Brain microvascular endothelial cell (primary cell): ENCODE measurements around the gene SUPT3H.

Experiments used
- DNase-seq: peaks from one replicate; pipeline ENCODE4 v3.0.0-alpha.2; 2020
- H3K27ac ChIP-seq: fragments of 250-450 bp; sonication (Bioruptor Pico); 2 replicates; pipeline ENCODE4 v1.5.1; 2020; ENCODE audit warnings: mild to moderate bottlenecking, moderate library complexity
- H3K27me3 ChIP-seq: fragments of 250-450 bp; sonication (Bioruptor Pico); replicated peaks from 2 replicates; pipeline ENCODE4 v1.5.1; 2020; ENCODE audit warnings: mild to moderate bottlenecking
- H3K36me3 ChIP-seq: fragments of 250-450 bp; sonication (Bioruptor Pico); replicated peaks from 2 replicates; pipeline ENCODE4 v1.5.1; 2020; ENCODE audit warnings: mild to moderate bottlenecking
- H3K4me3 ChIP-seq: 2 replicates; pipeline ENCODE4 v1.5.1; 2011; ENCODE audit warnings: low read depth, mild to moderate bottlenecking, control low read depth, low read length, moderate library complexity
- in situ Hi-C: cut with HindIII; loops from 2 replicates; pipeline ENCODE4 v1.10.0; 2017; ENCODE audit warnings: low sequenced_read_pairs, low pct_ligation_motif_present
- TF ChIP-seq, protein P1 (sequence below): IDR thresholded peaks from 2 replicates; pipeline ENCODE4 v1.5.1; 2011; ENCODE audit warnings: low read depth, mild to moderate bottlenecking, moderate library complexity, low read length, control low read depth, inconsistent platforms; ENCODE audit errors: missing control alignments

The SUPT3H gene

DNA sequence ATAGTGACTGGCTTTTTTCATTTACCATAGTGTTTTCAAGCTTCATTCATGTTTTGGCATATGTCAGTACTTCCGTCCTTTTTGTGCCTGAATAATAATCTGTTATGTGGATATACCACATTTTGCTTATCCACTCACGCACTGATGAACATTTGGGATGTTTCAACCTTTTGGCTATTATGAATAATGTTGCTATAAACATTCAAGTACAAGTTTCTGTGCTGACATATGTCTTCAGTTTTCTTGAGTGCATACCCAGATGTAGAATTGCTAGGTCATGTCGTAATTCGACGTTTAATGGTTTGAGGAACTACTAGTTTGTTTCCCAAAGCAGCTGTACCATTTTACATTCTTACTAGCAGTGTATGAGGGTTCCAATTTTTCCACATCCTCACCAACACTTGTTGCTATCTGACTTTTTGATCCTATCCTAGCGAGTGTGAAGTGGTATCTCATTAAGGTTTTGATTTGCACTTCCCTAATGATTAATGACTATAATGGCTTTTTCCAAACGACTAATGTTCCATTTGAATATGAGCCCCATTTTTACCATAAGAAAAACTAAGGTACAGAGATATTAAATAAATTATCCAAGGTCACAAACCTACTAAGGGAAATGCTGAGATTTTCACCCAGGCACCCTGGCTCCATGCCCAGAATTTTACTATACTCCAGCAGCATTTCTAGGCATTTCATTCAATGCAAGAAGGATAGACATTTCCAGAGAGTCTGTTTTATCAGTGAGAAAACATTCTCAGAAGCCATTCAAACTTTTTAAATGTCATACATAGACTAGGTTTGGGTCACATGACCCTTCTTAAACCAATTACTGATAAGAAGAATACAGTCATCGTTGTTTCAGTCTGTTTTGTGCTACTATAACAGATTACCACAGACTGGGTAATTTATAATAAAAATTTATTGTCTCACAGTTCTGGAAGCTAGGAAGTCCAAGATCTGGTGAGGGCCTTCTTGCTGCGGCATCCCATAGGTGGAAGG, 120.7 kb downstream of the SUPT3H start:
- DNase-seq, result peak; percentile 8
- TF ChIP-seq, protein P1, sequence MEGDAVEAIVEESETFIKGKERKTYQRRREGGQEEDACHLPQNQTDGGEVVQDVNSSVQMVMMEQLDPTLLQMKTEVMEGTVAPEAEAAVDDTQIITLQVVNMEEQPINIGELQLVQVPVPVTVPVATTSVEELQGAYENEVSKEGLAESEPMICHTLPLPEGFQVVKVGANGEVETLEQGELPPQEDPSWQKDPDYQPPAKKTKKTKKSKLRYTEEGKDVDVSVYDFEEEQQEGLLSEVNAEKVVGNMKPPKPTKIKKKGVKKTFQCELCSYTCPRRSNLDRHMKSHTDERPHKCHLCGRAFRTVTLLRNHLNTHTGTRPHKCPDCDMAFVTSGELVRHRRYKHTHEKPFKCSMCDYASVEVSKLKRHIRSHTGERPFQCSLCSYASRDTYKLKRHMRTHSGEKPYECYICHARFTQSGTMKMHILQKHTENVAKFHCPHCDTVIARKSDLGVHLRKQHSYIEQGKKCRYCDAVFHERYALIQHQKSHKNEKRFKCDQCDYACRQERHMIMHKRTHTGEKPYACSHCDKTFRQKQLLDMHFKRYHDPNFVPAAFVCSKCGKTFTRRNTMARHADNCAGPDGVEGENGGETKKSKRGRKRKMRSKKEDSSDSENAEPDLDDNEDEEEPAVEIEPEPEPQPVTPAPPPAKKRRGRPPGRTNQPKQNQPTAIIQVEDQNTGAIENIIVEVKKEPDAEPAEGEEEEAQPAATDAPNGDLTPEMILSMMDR, result no peak
- Histone ChIP-seq H3K27ac (no peak overlapping the region), H3K4me3 (no peak overlapping the region), H3K36me3 (no peaks in the 10 kb centered on the region), H3K27me3 (no peaks in the 10 kb centered on the region)
- in situ Hi-C loops, result no loop called here

DNA sequence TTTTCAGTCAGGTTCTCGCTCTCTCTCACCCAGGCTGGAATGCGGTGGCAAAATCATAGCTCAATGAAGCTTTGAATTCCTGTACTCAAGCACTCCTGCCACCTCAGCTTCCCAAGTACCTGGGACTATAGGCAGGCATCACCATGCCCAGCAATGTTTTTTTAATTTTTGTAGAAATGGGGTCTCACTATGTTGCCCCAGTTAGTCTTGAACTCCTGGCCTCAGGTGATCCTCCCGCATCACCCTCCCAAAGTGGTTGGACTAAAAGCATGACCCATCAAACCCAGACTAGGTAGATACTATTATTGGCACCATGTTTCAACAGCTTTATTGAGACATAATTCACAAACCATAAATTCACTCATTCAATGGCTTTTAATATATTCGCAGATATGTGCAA, 122.3 kb downstream of the SUPT3H start:
- Histone ChIP-seq H3K4me3 (no peak overlapping the region), H3K36me3 (no peaks in the 10 kb centered on the region), H3K27me3 (no peaks in the 10 kb centered on the region), H3K27ac (no peak overlapping the region)
- in situ Hi-C loops, result no loop called here
- no peak for DNase-seq
- TF ChIP-seq, protein P1, result no peak

DNA sequence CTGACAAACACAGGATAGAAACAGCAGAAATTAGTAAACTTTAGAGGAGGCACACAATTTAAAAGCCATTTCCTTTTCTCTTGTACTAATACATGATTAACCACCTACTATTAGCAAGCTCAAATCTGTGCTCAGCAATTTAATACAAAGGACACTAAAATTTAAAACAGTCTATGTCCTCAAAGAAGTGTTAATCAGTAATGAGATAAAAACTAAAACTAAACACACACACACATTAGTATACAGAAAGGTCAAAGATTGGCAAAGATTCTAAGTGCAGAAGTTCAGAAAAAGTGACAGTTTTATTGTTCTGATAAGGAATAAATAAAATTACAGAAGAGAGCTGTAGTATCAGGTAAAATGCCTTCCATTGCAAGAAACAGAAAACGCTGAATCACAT, 123.5 kb downstream of the SUPT3H start:
- Histone ChIP-seq H3K36me3 (no peaks in the 10 kb centered on the region), H3K27me3 (no peaks in the 10 kb centered on the region), H3K27ac (no peak overlapping the region), H3K4me3 (no peak overlapping the region)
- TF ChIP-seq, protein P1, result no peak
- DNase-seq, result no peak
- in situ Hi-C loops, result no loop called here

DNA sequence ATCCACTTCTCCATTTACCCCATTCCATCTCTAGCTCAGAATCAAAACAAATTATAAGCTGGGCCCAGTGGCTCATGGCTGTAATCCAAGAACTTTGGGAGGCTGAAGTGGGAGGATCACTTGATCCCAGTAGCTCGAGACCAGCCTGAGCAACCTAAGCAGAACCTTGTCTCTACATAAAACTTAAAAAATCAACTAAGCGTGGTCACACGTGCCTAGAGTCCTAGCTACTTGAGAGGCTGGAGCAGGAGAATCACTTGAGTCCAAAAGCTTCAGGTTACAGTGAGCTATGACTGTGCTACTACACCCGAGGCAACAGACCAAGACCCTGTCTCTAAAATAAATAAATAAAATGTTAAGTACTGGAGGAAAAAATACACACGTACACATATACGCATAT, 124.3 kb downstream of the SUPT3H start:
- no peak for DNase-seq
- Histone ChIP-seq H3K36me3 (no peaks in the 10 kb centered on the region), H3K27me3 (no peaks in the 10 kb centered on the region), H3K27ac (no peak overlapping the region), H3K4me3 (no peak overlapping the region)
- TF ChIP-seq, protein P1, result no peak
- in situ Hi-C loops, result no loop called here

DNA sequence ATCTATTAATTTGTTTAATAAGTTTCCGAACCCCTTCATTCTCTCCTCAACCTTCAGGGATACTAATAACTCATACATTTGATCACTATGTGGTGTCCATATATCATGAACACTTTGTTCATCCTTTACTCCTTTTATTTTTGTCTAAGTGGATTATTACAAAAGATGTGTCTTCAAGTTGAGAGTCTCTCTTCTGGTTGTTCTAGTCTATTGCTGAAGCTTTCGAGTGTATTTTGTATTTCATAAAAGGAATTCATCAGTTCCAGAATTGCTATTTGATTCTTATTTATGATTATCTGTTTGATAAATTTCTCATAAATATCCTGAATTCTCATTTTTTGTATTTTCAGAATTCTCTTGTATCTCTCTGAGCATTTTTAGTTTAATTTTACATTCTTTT, 146.1 kb downstream of the SUPT3H start:
- Histone ChIP-seq H3K27ac (no peak overlapping the region), H3K4me3 (no peak overlapping the region), H3K27me3 (no peaks in the 10 kb centered on the region), H3K36me3 (no peaks in the 10 kb centered on the region)
- DNase-seq, result no peak
- in situ Hi-C loops, result no loop called here
- TF ChIP-seq, protein P1, result no peak
